ENCODE measurements around the gene CRISPLD2.

CRISPLD2 gene

GRCh38 chr16:84914273-84914672 lies 94.5 kb downstream of the CRISPLD2 start:
- peaks cover 47% of the 10 kb centered on the region for H3K27me3 ChIP-seq (ENCODE audit: insufficient read depth, poor library complexity, severe bottlenecking)
- DNase-seq (ENCODE audit: low read depth in 1 of 2, low spot score in 1 of 2) = no peak
- H3K27ac ChIP-seq (replicated peaks) = no peak overlapping the region
- no peak overlapping the region for H3K4me3 ChIP-seq (replicated peaks; ENCODE audit: insufficient read depth, low read length)
- no peak for TF ChIP-seq REST (IDR thresholded peaks at IDR 0.05; ENCODE audit: insufficient replicate concordance, low read depth)
- TF ChIP-seq GABPA (IDR thresholded peaks at IDR 0.05; ENCODE audit: low read depth) = no peak
- TF ChIP-seq SPI1 (IDR thresholded peaks at IDR 0.05; ENCODE audit: borderline replicate concordance, low read depth) = no peak
- TF ChIP-seq POLR2AphosphoS5 (IDR thresholded peaks at IDR 0.05; ENCODE audit: low read depth) = no peak
- TF ChIP-seq, protein P1, sequence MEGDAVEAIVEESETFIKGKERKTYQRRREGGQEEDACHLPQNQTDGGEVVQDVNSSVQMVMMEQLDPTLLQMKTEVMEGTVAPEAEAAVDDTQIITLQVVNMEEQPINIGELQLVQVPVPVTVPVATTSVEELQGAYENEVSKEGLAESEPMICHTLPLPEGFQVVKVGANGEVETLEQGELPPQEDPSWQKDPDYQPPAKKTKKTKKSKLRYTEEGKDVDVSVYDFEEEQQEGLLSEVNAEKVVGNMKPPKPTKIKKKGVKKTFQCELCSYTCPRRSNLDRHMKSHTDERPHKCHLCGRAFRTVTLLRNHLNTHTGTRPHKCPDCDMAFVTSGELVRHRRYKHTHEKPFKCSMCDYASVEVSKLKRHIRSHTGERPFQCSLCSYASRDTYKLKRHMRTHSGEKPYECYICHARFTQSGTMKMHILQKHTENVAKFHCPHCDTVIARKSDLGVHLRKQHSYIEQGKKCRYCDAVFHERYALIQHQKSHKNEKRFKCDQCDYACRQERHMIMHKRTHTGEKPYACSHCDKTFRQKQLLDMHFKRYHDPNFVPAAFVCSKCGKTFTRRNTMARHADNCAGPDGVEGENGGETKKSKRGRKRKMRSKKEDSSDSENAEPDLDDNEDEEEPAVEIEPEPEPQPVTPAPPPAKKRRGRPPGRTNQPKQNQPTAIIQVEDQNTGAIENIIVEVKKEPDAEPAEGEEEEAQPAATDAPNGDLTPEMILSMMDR (IDR thresholded peaks at IDR 0.05; ENCODE audit: insufficient read depth, low read length) = no peak

DNA sequence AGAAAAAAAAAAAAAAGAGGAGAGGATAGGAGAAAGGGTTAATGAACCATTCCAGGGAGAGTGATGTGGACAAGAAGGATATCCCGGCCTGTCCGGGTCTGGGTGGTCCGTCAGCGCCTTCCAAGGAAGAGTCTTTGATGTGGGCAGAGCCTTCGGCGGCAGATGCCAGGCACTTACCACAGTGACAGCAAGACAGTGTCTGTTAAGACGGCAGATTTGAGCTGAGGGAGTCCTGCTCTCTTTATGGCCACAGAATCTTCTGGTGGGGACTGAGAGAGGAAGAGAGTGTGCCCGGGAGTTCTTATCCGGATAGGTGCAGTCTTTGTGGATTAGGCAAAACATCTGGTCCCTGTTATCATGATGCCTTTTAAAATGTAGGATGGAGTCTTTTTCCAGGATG lies 96.4 kb downstream of the CRISPLD2 start:
- no peak overlapping the region for H3K4me3 ChIP-seq (replicated peaks; ENCODE audit: insufficient read depth, low read length)
- no peak for DNase-seq (ENCODE audit: low read depth in 1 of 2, low spot score in 1 of 2)
- H3K27ac ChIP-seq (replicated peaks) = no peak overlapping the region
- H3K27me3 ChIP-seq (ENCODE audit: insufficient read depth, poor library complexity, severe bottlenecking) = peaks cover 49% of the 10 kb centered on the region
- no peak for TF ChIP-seq POLR2AphosphoS5 (IDR thresholded peaks at IDR 0.05; ENCODE audit: low read depth)
- TF ChIP-seq, protein P1 (IDR thresholded peaks at IDR 0.05; ENCODE audit: insufficient read depth, low read length) = no peak
- TF ChIP-seq REST (IDR thresholded peaks at IDR 0.05; ENCODE audit: insufficient replicate concordance, low read depth) = no peak
- no peak for TF ChIP-seq GABPA (IDR thresholded peaks at IDR 0.05; ENCODE audit: low read depth)
- no peak for TF ChIP-seq SPI1 (IDR thresholded peaks at IDR 0.05; ENCODE audit: borderline replicate concordance, low read depth)

DNA sequence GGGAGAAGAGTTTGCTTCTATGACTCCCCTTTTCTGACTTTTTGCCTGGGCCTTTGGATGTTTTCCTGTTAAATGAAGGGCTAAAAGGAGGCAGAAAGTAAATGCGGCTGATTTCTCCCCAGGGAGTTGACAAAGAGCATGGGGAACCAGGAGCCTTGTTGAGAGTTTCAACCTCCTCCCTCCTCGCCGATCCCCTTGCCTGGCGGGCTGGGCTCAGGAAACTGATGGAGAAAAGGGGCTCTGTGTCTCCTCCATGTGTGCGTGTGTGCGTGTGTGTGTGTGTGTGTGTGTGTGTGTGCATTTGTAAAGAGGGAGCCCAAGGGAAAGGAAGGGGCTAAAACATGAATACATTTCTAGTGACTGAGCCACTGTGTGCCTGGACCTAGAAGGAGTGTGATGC lies 97.1 kb downstream of the CRISPLD2 start:
- Histone ChIP-seq H3K27me3 (ENCODE audit: insufficient read depth, poor library complexity, severe bottlenecking) (peaks cover 49% of the 10 kb centered on the region), H3K27ac (replicated peaks) (no peak overlapping the region)

More for the DNA sequence above, 97.1 kb downstream of the CRISPLD2 start:
- H3K4me3 ChIP-seq (replicated peaks; ENCODE audit: insufficient read depth, low read length) = no peak overlapping the region
- TF ChIP-seq GABPA (IDR thresholded peaks at IDR 0.05; ENCODE audit: low read depth) (no peak), SPI1 (IDR thresholded peaks at IDR 0.05; ENCODE audit: borderline replicate concordance, low read depth) (no peak), REST (IDR thresholded peaks at IDR 0.05; ENCODE audit: insufficient replicate concordance, low read depth) (no peak), POLR2AphosphoS5 (IDR thresholded peaks at IDR 0.05; ENCODE audit: low read depth) (no peak)
- TF ChIP-seq, protein P1 (IDR thresholded peaks at IDR 0.05; ENCODE audit: insufficient read depth, low read length) = no peak
- no peak for DNase-seq (ENCODE audit: low read depth in 1 of 2, low spot score in 1 of 2)

All from HL-60 (cell line).